Stimulated activated CD8-positive, alpha-beta memory T cell treated with anti-CD3 and anti-CD28 coated beads, Interleukin-12 subunit alpha, Interleukin-12 subunit beta, amount 100 ng/mL, for 4 hours (primary cell): ENCODE results near the gene MORC1.

Experiments used
- DNase-seq: peaks from one replicate; pipeline ENCODE4 v3.0.0-alpha.2; 2020; ENCODE audit warnings: low read depth

The MORC1 gene

GRCh38 chr3:109025896-109026295 lies 92.0 kb downstream of the MORC1 start:
- no peak for DNase-seq

GRCh38 chr3:109023656-109024254 lies 94.2 kb downstream of the MORC1 start:
- DNase-seq = no peak

- DNase-seq = no peak
Observed at GRCh38 chr3:109023167-109023566, 94.8 kb downstream of the MORC1 start.

- DNase-seq = no peak
Observed at GRCh38 chr3:109021556-109021955, 96.4 kb downstream of the MORC1 start.

DNA sequence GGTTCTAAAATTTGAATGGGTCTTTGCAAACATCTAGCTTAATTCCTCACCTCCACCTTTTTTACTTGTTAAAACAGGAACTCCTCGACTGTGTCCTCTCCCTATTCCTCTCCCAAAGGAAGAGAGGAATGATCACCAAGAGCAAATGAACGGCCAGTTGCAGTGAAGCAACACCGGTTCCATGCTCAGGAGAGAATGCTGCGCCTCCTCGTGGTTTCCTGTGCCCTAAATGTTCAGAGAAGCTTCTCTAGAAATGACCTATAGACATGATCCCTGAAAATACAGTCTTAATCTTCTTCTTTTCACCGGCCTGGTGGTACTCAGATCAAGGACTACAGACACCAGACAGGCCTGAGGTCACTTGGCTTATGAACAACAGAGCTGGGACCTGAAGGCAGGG lies 99.1 kb downstream of the MORC1 start:
- no peak for DNase-seq

DNA sequence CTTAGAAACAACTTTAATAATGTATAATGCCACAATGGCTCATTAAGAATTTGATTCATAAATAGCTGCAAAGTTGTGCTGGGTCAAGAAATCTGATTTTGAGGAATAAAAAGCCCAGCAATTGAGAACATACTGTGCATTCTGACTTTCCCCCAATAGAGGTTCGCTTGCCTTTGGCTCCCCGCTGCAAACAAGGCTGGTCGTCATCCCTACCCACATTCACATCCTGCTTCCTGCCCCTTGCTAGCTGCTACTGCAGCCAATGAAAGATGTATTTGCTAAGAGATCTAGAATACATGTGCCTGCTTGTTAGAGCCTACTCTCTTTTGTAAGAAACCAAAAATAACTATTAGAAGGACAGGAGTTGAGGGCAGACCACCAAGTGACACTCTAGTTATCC lies 112.5 kb downstream of the MORC1 start:
- DNase-seq = no peak

- no peak for DNase-seq
Observed at GRCh38 chr3:108998436-108998835, 119.5 kb downstream of the MORC1 start.

- no peak for DNase-seq
Observed at GRCh38 chr3:108985844-108986243, 132.1 kb downstream of the MORC1 start.

DNA sequence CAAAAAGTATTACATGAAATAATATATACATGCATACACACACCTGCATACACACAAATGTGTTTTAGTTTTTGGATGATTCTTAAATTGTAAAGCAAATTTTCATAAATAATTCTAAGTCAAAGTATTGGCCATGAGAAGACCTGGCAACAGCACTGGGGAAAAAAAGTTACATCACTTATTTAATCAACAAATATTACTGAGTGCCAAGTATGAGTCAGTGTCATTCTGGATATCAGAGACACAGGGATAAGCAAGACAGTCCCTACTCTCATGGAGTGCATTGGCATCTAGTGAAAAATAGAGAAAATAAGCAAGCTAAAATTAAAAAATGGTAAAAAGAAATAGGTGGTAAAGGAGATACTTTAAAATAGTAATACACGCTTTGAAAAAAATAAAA lies 134.9 kb downstream of the MORC1 start:
- no peak for DNase-seq

- no peak for DNase-seq
Observed at GRCh38 chr3:108976058-108976457, 141.9 kb downstream of the MORC1 start.

GRCh38 chr3:108973019-108973418 lies 144.9 kb downstream of the MORC1 start:
- no peak for DNase-seq

DNA sequence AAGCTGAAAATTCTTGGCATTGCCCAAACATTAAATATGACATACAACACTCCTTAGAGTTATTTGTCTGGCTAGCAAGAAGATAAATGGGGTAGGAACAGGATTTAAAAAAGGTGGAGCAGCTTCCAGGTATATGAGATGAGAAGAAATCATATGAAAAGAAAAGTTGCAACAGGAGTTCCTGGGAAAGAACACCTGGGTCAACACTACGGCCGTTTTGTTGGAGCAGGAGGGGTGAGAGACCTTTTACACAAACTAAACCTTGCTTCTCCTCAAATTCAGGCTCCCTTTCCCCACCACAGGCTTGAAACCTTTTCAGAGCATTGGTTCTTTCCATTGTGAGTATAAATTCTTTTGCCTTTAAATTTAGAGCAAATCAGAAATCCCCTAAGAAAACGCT lies 145.5 kb downstream of the MORC1 start:
- DNase-seq = no peak

DNA sequence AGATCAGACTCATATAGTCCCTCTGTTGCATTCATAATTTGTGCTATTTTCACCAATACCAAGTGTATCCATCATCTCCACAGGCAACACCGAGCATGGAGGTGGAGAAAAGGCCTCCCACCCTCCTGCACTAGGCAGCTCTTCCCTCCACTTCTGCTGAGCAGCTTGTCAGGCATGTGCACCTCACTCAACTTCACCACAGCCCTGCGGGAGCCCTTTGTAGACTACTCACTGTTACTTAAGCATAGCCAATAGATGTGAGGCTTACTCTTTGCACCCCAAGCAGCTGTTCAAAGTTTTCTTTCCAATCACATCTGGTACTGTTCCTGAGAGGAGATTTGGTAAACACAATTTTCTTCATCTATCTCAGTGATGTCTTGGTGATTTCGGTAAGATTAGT lies 147.4 kb downstream of the MORC1 start:
- DNase-seq = no peak

DNA sequence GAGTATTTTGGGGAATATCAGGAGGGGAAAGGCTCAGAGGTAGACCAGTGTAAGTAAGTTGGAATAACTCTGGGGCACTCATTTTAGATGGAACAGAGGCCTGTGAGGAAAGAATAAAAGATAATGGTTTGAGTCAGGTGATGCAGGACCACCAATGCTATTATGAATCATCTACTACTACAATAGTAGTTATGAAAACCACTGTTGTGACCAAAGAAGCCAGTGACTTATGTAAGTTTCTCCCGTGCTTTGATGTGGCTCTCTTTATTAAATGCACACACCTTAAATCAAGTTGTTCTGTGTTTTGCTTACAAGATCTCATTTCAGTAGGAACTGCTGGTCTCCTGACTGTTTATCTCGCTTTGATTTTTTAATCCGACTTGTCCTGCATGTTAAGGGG lies 151.2 kb downstream of the MORC1 start:
- no peak for DNase-seq

GRCh38 chr3:108959017-108959416 lies 158.9 kb downstream of the MORC1 start:
- DNase-seq = no peak

DNA sequence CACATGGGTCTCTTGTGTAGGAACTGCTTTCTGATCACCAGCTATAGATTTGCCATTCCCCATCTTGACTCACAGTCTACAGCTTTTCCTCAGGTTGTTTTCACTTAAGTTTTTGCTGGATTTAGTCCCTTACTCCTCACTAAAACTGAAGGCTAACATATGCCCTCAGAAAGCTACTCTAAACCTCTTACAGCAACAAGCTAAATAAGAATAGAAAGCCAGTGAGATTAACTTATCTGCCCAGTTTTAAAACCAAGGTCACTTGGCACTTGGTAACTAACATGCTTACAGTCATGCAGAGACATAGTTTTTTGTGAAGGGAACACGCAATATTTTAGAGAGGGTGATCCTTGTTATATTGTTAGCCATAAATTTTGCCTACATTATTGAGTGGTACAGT lies 164.2 kb downstream of the MORC1 start, which contains the start of gene GUCA1C:
GUCA1C (minus strand) TSS at position 180 of the 400 bp plus-strand sequence; CDS start at position 63, 117 bp downstream.
- DNase-seq = no peak

- DNase-seq = no peak
Observed at GRCh38 chr3:108953210-108953609, 164.7 kb downstream of the MORC1 start.

DNA sequence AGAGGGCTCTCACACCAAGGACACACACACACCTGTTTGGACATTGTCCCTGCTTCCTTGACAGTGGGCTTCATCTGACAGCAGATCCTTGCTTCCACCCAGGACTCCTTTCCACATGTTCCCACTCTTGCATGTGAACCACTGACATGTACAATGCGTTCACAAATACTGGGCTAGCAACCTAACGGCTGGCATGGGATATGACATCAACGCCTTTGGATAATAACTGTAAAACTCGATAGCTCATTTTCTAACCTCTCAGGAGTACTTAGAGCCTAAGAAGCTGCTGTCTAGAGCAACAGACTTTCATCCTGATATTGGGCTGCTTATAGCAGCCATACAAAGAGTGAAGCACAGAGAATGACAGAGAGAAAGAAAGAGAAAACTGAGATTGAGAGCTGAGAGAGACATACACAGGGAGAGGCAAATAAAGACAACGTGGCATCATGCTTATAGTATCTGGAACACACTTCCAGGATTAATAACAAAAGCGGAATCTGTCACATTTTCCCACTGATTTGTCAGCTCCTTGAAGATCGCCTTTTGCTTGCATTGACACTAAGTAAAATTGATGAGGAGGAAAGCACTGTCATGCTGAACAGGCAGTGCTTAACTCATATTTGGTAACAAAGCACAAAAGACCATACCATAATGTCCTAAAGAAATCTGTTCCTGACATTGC lies 166.0 kb downstream of the MORC1 start:
- DNase-seq = no peak

GRCh38 chr3:108947855-108948254 lies 170.1 kb downstream of the MORC1 start:
- no peak for DNase-seq

DNA sequence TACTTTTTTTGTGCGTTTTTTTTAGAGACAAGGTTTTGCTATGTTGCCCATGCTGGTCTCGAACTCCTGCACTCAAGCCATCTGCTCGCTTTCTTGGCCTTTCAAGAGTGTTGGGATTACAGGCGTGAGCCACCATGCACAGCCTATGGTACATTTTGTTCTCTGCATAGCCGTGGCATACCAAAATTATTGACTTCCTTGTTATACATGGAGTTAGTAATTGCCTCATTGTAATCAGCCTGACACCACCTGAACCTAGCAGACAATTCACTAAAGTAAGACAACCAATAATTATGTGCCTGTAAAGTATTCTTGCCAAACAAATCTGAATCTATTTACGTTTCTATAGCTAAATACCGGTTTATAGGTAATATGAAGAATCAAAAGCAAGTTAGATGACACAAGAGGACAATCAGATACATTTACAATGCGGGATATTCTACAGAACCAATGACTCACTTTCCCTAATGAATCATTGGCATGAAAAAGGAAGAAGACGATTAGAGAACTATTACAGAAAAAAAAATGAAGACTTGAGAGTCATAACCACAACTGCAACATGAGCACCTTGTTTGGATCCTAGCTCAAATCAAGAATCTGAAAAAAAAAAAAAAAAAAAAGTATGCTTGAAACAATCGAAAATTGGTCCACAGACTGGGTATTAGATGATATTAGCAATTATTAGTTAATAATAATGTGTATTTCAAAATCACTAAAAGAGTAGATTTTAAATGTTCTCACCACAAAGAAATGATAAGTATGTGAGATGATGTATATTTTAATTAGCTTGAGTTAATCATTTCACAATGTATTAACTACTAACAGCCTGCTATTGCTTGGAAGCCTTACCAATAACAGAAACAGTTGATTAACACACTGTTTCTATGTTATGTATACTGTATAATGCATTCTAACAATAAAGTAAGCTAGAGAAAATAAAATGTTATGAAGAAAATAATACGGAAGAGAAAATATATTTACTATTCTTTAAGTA lies 171.3 kb downstream of the MORC1 start:
- no peak for DNase-seq

DNA sequence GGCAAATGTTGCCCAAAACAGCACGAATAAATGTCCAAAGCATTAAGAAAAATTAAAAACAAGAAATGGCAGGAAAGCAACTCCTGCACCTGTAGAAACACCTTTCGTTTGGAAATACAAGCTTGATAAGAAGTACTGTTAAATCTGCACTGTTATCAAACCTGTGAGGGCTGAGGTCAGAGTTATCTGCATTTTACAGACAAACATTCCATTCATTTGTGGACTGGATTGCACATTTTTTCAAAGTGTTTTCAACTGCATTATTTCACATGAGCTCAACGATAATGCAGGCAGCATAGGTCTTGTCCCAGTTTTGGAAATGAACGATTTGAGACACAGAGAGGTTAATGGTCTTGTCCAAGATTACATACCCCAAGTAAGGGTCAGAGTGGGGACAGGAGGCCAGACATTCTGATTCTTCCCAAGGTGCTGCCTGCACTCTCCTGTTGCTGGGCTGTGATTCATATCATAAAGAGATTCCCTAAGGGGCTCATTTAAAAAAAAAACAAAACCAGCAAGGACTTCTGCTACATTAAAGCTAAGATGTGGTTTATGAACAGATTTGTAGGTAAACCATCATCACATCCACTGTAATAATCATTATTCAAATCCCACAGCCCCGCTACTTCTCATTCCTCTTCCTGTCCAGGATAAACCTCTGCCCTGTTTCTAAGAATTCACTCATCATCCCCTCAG lies 177.2 kb downstream of the MORC1 start:
- DNase-seq = no peak

DNA sequence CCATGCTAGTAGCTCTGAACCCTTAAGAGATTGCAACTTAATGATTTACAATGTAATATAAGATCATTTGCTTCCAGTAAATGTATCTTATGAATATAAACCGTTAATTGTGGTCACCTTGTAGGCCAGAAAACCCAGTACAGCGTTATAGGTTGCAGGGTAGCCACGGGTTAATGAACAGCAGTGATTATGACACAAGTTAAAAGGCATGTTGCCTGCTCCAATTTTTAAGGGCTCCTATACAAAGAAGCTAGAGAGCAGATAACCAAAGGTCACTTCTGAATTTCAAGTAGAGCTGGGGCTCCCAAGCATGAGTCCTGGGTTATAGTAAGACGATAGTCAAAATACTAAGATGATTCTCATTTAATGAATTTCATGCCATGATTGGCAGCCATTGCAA lies 177.8 kb downstream of the MORC1 start:
- DNase-seq = no peak
